KOPT-K1 (cell line): Measurements from ENCODE around the gene IL1B.

Experiments
- H3K27ac ChIP-seq: fragments of 200-600 bp; sonication (generic); 2 replicates; pipeline ENCODE4 v1.5.1; 2016; ENCODE audit warnings: antibody characterized with exemption, mild to moderate bottlenecking, low read depth, low read length; ENCODE audit not compliant: poor library complexity, severe bottlenecking
- H3K36me3 ChIP-seq: fragments of 200-600 bp; sonication (generic); 2 replicates; pipeline ENCODE4 v1.5.1; 2017; ENCODE audit warnings: antibody characterized with exemption, mild to moderate bottlenecking, low read length, moderate library complexity; ENCODE audit not compliant: insufficient read depth
- H3K9me3 ChIP-seq: fragments of 200-600 bp; sonication (generic); 2 replicates; pipeline ENCODE4 v1.5.1; 2017; ENCODE audit warnings: antibody characterized with exemption, low read length, mild to moderate bottlenecking; ENCODE audit not compliant: insufficient read depth, poor library complexity, severe bottlenecking

The IL1B gene

GRCh38 chr2:112809112-112809511, 27.5 kb downstream of the IL1B start:
- Histone ChIP-seq H3K27ac (no peak overlapping the region), H3K9me3 (peaks cover 12% of the 10 kb centered on the region), H3K36me3 (no peaks in the 10 kb centered on the region)

GRCh38 chr2:112807233-112807807, 29.3 kb downstream of the IL1B start:
- Histone ChIP-seq H3K36me3 (no peaks in the 10 kb centered on the region), H3K27ac (no peak overlapping the region), H3K9me3 (peaks cover 12% of the 10 kb centered on the region)

- Histone ChIP-seq H3K9me3 (peaks cover 12% of the 10 kb centered on the region), H3K36me3 (no peaks in the 10 kb centered on the region), H3K27ac (no peak overlapping the region)
These were observed 31.0 kb downstream of the IL1B start for GRCh38 chr2:112805542-112805941.

GRCh38 chr2:112803691-112804521, 32.7 kb downstream of the IL1B start:
- H3K9me3 ChIP-seq, result peaks cover 12% of the 10 kb centered on the region
- H3K36me3 ChIP-seq, result no peaks in the 10 kb centered on the region
- H3K27ac ChIP-seq, result no peak overlapping the region

GRCh38 chr2:112800881-112801583, 35.5 kb downstream of the IL1B start:
- Histone ChIP-seq H3K9me3 (no peaks in the 10 kb centered on the region), H3K27ac (no peak overlapping the region), H3K36me3 (no peaks in the 10 kb centered on the region)

GRCh38 chr2:112798979-112799975, 37.3 kb downstream of the IL1B start:
- Histone ChIP-seq H3K36me3 (no peaks in the 10 kb centered on the region), H3K9me3 (no peaks in the 10 kb centered on the region), H3K27ac (no peak overlapping the region)

GRCh38 chr2:112796486-112796885, 40.1 kb downstream of the IL1B start:
- Histone ChIP-seq H3K9me3 (no peaks in the 10 kb centered on the region), H3K36me3 (no peaks in the 10 kb centered on the region), H3K27ac (no peak overlapping the region)

GRCh38 chr2:112795774-112796173, 40.8 kb downstream of the IL1B start:
- Histone ChIP-seq H3K36me3 (no peaks in the 10 kb centered on the region), H3K9me3 (no peaks in the 10 kb centered on the region), H3K27ac (no peak overlapping the region)

GRCh38 chr2:112794841-112795240, 41.7 kb downstream of the IL1B start:
- no peak overlapping the region for H3K27ac ChIP-seq
- no peaks in the 10 kb centered on the region for H3K36me3 ChIP-seq

GRCh38 chr2:112794131-112794733, 42.3 kb downstream of the IL1B start:
- no peak overlapping the region for H3K27ac ChIP-seq
- no peaks in the 10 kb centered on the region for H3K36me3 ChIP-seq
- no peaks in the 10 kb centered on the region for H3K9me3 ChIP-seq

More at GRCh38 chr2:112794841-112795240, 41.7 kb downstream of the IL1B start:
- H3K9me3 ChIP-seq, result no peaks in the 10 kb centered on the region

GRCh38 chr2:112793449-112793978, 43.1 kb downstream of the IL1B start:
- H3K27ac ChIP-seq, result no peak overlapping the region
- no peaks in the 10 kb centered on the region for H3K36me3 ChIP-seq
- H3K9me3 ChIP-seq, result no peaks in the 10 kb centered on the region

- no peak overlapping the region for H3K27ac ChIP-seq
- no peaks in the 10 kb centered on the region for H3K9me3 ChIP-seq
- no peaks in the 10 kb centered on the region for H3K36me3 ChIP-seq
These were observed 44.2 kb downstream of the IL1B start for GRCh38 chr2:112792419-112792818.

- no peak overlapping the region for H3K27ac ChIP-seq
- H3K36me3 ChIP-seq, result no peaks in the 10 kb centered on the region
- H3K9me3 ChIP-seq, result no peaks in the 10 kb centered on the region
These were observed 44.8 kb downstream of the IL1B start for GRCh38 chr2:112791693-112792230.

- Histone ChIP-seq H3K9me3 (no peaks in the 10 kb centered on the region), H3K36me3 (no peaks in the 10 kb centered on the region), H3K27ac (no peak overlapping the region)
These were observed 45.6 kb downstream of the IL1B start for GRCh38 chr2:112791019-112791418.
